Measurements from ENCODE around the gene GPR42. TPM values are rescaled to one million over a fixed set of nuclear protein-coding genes. Genes with fewer than 3 reads are reported as not detected.
"Not testable (repeated sequence)": the region's sequence is repeated elsewhere in the genome, so short reads cannot be mapped to it uniquely, and the experiment has no call there.

GPR42 gene
- total RNA-seq, 1 donor from 2014 or later, result not detected

DNA sequence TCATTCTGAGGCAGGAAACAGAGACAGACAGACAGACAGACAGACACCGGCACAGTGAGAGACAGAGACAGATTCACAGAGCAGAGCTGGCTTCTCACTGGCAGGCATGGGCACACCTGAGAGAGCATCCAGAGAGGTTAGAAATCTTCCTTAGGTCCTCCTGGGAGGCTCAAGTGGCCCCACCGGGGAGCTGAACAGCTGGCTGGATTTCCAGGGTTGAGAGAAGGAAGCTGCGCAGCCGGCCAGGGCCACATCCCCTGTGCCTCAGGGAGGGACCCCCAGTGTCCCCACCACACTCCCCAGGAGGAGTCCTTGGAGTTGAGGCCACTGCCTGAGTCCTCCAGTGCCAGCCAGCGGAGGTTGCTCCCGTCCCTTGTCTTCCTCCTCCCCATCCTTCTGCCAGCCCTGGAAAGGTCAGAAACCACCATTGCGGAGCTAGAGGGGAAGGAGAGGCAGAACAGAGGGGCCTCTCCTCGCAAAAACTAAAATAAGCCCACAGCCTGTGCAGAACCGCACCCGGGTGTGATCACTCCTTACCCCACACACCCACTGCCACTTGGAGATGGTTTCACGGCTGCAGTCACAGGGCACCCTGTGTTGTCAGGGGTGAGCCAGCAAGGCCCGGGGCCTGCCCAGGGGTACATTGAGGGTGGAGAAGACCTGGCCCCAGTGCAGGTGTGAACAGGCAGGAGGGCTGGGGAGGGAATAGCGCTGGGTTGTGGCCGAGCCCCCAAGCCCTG is 8.4 kb upstream of the GPR42 start:
- DNase-seq (ENCODE audit: extremely low read depth, low read depth, low spot score), result no peak

DNA sequence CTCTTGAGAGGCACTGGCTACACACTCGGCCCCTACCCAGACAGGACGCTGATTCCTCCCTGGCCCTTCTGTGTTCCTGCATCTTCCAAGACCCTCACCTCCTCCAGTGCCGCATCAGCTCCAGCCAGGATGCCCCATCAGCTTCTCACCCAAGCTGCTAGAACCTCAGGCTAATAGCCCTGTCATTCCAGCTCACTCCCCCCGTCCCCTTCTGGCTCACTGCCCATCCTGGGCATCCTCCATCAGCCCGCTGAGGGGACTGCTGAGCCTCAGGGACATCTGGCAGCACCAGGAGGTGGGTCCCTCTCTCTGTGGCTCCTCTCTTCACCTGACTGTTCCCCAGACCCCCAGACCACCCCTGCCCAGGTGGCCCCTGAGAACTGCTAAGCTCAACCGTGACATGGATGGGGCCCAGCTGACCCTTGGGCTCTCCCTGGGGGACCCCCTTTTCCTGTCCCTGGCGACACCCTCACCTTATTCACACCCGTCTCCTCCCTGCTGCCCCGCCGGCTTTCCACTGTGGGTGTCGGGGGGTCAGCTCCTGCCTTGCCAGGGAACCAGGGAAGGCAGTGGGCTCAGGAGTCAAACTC is 7.8 kb upstream of the GPR42 start:
- no peak for DNase-seq (ENCODE audit: extremely low read depth, low read depth, low spot score)

DNA sequence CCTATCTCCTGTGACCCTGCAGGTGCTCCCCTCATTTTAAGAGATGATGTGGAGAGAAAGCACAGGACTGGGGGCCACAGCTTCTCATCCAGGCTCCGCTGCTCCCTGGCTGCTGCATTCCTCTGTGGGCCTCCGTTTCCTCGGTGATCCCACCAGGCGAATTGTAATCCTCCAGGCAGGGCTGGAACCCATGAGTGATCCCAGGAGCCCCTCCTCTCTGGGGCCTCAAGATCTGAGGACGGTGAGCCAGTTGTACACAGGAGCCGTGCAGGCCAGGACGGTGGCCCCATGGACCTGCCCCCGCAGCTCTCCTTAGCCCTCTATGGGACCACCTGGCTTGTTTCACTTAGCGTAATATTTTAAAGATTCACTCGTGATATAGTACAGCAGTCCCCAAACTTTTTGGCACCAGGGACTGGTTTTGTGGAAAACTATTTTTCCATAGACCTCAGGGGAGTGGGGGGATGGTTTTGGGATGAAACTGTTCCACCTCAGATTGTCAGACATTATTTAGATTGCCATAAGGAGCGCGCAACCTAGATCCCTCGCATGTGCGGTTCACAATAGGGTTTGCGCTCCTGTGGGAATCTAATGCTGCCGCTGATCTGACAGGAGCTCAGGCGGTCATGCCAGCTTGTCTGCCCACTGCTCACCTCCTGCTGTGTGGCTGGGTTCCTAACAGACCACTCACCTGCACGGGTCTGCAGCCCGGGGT is 7.0 kb upstream of the GPR42 start:
- DNase-seq (ENCODE audit: extremely low read depth, low read depth, low spot score), result no peak

DNA sequence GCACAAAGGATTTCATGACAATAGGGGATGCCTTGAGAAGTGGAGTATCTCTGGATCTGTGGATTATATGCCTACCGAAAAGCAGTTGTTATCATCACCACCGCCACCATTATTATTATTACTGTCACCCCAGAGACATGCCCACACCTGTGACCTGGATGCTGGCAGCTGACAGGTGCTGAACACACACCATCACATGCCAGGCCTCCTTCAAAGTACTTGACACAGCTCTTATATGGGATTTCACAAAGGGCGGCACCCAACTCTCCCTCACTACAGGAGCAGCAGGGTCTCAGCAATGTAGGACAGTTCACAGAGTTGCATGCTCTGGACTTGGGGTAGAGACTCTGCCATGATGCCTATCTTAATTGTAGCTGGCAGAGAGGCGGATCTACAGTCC is 5.6 kb upstream of the GPR42 start:
- DNase-seq (ENCODE audit: extremely low read depth, low read depth, low spot score), result no peak

DNA sequence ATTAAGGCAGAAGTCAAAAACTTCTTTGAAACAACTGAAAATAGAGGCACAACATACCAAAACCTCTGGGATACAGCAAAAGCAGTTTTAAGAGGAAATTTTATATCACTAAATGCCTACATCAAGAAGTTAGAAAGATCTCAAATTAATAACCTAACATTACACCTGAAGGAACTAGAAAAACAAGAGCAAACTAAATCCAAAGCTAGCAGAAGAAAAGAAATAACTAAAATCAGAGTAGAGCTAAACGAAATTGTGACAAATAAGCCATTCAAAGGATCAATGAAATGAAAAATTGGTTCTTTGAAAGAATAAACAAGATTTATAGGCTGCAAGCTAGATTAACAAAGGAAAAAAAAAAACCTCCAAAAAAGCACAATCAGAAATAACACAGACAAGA is 2.5 kb upstream of the GPR42 start:
- no peak for DNase-seq (ENCODE audit: extremely low read depth, low read depth, low spot score)

DNA sequence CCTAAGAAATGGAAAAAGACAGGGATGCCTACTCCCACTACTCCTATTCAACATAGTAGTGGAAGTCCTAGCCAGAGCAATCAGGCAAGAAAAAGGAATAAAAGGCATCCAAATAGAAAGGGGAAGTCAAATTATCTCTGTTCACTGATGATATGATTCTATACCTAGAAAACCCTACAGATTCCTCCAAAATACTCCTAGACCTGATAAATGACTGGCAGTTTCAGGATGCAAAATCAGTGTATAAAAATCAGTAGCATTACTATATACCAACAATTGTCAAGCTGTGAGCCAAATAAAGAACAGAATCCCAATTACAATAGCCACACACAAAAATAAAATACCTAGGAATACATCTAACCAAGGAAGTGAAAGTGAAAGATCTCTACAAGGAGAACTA is 1.3 kb upstream of the GPR42 start:
- DNase-seq (ENCODE audit: extremely low read depth, low read depth, low spot score), result no peak

DNA sequence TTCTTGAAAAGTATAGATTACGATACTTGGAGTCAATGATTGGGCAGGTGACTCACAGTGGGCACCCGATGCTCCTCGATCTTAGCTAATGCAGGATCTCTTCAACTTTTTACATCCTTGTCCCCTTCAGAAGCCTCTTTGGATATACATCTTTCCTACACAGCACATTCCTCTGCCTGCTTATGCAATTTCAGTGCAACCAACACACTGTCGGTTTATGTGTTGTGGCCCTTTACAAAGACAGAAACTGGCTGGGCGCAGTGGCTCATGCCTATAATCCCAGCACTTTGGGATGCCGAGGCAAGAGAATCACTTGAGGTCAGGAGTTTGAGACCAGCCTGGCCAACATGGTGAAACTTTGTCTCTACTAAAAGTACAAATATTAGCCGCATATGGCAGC is 2.6 kb downstream of the GPR42 start:
- DNase-seq (ENCODE audit: extremely low read depth, low read depth, low spot score), result no peak

DNA sequence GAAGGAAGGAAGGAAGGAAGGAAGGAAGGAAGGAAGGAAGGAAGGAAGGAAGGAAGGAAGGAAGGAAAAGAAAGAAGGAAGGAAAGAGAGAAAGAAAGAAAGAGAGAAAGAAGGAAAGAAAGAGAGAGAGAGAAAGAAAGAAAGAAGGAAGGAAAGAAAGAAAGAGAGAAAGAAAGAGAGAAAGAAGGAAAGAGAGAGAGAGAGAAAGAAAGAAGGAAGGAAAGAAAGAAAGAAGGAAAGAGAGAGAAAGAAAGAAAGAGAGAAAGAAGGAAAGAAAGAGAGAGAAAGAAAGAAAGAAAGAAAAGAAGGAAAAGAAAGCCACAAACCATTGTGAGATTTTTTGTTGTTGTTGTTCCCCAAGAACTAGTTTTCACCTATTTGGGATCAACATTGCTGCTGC is 3.2 kb downstream of the GPR42 start:
- not testable (repeated sequence) for DNase-seq (ENCODE audit: extremely low read depth, low read depth, low spot score)

DNA sequence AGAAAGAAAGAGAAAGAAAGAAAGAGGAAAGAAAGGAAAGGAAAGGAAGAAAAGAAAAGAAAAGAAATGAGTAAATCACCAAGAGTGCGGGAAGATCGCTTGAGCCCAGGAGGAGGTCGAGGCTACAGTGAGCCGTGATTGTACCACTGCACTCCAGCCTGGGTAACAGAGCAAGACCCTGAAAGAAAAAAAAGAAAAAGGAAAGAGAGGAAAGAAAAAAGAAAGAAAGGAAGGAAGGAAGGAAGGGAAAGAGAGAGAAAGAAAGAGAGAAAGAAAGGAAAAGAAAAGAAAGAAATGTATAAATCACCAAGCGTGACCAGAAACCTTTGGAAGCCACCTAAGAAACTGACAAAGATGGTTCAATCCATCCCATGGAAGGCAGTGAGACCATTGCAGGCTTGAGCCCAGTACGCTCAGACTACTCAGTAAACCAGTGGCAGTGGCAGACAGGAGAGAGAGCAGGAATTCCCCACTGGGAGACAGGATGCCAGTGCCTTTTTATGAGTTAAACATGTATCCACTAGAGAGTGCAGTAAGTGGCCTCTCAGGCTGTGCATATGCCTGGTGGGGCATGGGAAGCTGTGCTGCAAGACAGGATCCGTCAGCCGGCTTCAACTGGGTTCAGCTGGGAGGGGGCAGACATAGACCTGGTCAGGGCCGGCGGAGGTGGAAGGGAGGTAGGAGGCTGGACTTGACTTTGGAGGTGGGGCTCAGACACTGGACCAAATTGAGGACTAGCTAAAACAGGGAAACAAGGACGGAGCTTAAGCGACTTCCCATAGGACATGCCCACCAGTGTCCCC is 4.8 kb downstream of the GPR42 start:
- no peak for DNase-seq (ENCODE audit: extremely low read depth, low read depth, low spot score)

DNA sequence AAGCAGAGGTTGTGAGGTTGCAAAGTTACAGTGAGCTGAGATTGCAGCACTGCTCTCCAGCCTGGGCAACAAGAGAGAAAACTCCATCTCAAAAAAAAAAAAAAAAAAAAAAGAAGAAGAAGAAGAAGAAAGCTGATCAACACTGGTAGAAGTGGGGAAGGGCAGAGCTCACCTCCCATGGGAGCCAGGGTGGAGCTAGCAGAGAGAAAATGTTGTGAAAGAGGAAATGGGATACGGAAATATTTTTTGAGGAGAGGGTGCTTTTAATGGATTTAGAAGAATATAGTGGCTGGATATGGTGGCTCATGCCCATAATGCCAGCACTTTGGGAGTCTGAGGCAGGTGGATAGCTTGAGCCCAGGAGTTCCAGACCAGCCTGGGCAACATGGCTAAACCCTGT is 6.8 kb downstream of the GPR42 start:
- DNase-seq (ENCODE audit: extremely low read depth, low read depth, low spot score), result no peak

DNA sequence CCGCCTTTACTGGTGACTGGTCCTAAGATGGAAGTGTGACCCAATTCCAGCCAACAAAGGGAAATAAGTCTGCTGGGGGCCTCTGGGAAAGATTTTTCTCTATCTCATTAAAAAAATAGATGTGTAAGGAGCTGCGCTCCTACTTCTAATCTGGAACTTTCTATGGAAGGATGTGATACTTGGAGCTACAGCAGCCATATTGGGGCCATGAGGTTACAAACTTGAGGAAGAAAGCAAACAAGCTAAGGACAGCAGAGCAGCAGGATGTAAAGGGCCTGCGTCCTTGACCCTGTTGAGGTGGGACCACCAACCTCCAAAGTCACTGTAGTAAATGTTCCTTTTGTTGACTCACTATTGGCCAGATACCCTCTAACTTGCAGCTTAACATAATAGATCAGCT is 7.5 kb downstream of the GPR42 start:
- no peak for DNase-seq (ENCODE audit: extremely low read depth, low read depth, low spot score)

DNA sequence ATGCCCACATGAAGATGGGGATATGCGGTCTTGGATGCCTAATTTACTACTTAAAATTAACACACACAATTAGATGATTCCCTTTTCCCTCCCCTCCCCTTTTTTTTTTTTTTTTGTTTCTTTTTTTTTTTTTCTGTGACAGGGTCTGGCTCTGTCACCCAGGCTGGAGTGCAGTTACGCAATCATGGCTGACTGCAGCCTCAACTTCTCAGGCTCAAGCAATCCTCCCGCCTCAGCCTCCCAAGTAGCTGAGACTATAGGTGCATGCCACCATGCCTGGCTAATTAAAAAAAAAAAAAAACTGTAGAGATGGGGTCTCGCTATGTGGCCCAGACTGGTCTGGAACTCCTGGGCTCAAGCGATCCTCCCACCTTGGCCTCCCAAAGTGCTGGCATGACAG is 8.7 kb downstream of the GPR42 start:
- not testable (repeated sequence) for DNase-seq (ENCODE audit: extremely low read depth, low read depth, low spot score)

DNA sequence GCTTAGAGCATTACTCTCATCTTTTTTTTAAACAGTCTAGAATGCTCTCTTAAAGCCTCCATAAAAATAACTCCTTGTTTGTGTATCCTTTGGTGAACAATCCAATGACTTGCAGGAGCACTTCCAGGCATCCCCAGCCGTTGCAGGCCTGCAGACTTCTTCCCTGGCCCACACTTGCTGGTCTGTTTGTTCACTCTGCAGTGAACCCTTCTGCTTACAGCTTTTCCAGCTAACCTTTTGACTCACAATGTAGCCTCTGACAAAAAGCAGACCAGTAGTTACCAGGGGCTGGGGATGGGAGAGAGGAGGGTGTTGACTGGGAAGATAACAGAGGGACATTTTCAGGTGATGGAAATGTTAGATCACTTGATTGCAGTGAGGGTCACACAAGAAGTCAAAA is 9.1 kb downstream of the GPR42 start:
- no peak for DNase-seq (ENCODE audit: extremely low read depth, low read depth, low spot score)

DNA sequence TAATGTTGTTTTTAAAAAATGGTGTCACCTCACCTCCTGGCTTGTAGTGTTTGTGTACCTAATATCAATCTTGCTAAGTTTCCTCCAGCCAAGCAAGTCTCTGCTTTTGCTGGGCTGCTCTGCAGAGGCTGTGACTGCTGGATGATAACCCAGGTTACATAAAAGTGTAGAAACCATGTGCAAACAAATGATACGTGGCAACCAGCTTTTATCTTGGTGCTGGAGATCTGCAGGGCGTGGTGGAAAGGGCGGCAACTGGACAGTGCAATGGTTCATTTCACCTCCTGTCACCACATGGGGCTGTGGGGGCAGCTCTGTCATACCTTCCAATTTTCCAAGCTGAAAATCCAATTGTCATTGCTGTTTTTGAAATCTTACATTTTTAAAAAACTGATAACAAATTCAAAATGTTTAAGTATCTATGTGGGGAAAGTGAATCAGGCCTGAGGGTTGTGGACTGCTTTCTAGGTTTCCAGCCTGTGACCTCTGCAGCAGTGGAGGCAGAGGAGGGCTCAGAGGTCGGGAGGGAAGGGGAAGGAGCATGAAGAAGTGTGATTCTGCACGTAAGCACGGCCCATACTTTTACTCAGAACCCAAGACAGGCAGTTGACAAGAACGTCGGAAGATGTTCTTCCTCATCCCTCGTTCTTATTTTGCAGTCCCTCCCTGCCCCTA is 9.7 kb downstream of the GPR42 start:
- DNase-seq (ENCODE audit: extremely low read depth, low read depth, low spot score), result no peak

DNA sequence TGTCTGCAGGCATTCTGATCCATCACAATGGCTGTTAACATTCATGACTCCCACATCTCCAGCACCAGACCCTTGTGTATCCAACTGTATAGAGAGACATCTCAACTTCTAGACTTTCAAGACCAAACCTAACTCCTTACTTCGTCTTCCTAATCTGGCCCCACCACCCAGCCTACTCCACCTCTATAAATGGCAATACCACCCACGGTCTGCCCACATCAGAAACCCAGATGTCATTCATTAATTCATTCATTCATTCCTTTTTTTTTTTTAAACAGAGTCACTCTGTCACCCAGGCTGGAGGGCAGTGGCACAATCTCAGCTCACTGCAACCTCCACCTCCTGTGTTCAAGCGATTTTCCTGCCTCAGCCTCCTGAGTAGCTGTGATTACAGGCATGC is 10.4 kb downstream of the GPR42 start:
- no peak for DNase-seq (ENCODE audit: extremely low read depth, low read depth, low spot score)

DNA sequence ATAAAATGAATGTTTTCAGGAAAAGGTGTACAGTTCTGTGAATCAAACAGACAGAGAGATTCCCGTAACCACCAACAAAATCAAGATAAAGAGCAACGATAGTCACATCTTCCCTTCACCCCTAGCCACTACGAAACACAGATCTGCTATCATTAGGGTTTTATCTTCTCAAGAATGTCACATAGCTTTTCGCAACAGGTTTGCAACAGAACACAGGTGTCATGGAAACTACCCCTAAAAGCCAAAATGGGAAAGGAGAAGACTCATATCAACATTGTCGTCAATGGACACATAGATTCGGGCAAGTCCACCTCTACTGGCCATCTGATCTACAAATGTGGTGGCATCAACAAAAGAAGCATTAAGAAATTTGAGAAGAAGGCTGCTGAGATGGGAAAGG is 11.1 kb downstream of the GPR42 start:
- DNase-seq (ENCODE audit: extremely low read depth, low read depth, low spot score), result no peak

DNA sequence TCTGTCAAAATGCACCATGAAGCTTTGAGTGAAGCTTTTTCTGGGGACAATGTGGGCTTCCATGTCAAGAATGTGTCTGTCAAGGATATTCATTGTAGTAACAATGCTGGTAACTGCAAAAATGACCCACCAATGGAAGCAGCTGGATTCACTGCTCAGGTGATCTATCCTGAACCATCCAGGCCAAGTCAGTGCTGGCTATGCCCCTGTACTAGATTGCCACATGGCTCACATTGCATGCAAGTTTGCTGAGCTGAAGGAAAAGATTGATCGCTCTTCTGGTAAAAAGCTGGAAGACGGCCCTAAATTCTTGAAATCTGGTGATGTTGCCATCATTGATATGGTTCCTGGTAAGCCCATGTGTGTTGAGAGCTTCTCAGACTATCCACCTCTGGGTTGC is 12.7 kb downstream of the GPR42 start:
- DNase-seq (ENCODE audit: extremely low read depth, low read depth, low spot score), result no peak

DNA sequence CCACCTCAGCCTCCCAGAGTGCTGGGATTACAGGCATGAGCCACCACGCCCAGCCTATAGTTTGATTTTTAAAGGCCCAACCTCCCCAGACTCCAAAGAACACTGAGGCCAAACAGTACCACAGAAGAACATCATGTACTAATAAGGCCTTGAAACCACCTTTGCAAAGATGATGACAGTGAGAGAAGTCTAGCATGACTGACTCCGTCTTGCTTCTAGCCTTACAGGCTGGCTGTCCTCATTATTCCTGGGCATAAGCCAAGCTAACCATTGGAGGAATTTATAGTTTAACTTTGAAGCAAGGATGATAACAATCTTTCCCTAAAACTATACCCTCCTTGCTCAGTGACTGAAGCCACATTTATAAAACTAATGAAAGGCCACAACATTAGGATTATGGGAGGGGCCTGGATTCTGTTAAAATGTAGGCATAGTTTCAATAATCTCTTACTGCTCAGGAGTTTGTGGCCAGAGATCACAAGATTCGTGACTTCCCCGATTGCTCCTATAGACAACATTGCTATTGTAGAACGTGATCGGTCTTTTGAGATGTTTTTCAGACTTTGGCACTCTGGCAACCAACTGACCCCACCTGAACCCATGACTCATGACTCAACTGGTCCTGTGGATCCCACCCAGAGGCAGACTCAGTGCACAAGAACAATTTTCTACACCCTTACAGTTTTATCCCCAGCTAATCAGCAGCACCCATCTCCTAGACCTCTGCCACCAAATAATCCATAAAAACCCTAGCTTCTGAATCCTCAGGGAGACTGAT is 17.6 kb downstream of the GPR42 start:
- no peak for DNase-seq (ENCODE audit: extremely low read depth, low read depth, low spot score)

DNA sequence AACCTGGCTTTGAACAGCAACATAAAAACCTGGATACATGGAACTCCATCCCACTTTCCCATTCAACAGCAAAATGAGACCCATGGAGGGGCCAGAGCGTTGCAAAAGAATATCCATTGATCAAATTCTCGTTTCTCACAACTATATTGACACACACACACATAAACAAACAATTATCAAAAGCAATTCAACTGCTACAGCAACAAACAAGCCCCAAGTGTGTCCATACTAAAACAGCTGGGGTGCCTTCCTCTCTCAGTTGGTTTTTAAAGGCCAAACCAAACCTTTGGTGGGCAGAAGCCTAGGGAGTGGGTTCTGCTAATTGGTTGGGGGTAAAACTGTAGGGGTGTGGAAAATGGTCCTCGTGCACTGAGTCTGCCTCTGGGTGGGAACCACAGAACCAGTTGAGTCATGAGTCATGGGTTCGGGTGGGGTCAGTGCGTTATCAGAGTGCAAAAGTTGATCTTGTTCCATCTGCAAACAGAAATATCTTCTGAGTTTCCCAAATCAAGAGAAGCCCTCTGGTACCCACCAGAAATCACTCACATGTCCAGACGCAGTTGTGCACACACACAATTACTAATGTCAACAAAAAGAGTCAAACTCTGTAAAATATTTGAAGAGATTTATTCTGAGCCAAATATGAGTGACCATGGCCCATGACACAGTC is 18.5 kb downstream of the GPR42 start:
- no peak for DNase-seq (ENCODE audit: extremely low read depth, low read depth, low spot score)

All from glomerular endothelial cell (primary cell).